ENCODE results near the gene TBC1D17.

DNA sequence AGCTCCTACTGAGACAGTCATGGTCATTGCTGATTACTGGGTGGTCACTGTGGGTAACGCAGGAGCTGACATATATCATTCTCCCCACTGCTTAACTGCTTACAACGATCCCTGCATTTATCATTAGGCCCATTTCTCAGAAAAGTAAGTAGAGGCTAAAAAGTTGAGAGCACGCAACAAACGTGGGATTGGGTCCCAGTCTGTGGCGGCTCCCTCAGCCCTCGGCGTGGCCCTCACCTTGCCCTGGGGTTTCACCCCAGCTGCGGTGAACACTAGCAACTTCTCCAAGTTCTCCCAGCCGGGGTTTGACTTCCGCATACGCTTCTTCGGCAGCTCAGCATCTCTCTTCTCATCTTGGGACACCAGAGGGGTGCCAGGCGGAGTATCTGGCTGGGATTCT, 12.6 kb upstream of the TBC1D17 start:
- TF ChIP-seq MXD4 (CRISPR knock-in tag; IDR thresholded peaks at IDR 0.05), result no peak
- TF ChIP-seq, protein P1, sequence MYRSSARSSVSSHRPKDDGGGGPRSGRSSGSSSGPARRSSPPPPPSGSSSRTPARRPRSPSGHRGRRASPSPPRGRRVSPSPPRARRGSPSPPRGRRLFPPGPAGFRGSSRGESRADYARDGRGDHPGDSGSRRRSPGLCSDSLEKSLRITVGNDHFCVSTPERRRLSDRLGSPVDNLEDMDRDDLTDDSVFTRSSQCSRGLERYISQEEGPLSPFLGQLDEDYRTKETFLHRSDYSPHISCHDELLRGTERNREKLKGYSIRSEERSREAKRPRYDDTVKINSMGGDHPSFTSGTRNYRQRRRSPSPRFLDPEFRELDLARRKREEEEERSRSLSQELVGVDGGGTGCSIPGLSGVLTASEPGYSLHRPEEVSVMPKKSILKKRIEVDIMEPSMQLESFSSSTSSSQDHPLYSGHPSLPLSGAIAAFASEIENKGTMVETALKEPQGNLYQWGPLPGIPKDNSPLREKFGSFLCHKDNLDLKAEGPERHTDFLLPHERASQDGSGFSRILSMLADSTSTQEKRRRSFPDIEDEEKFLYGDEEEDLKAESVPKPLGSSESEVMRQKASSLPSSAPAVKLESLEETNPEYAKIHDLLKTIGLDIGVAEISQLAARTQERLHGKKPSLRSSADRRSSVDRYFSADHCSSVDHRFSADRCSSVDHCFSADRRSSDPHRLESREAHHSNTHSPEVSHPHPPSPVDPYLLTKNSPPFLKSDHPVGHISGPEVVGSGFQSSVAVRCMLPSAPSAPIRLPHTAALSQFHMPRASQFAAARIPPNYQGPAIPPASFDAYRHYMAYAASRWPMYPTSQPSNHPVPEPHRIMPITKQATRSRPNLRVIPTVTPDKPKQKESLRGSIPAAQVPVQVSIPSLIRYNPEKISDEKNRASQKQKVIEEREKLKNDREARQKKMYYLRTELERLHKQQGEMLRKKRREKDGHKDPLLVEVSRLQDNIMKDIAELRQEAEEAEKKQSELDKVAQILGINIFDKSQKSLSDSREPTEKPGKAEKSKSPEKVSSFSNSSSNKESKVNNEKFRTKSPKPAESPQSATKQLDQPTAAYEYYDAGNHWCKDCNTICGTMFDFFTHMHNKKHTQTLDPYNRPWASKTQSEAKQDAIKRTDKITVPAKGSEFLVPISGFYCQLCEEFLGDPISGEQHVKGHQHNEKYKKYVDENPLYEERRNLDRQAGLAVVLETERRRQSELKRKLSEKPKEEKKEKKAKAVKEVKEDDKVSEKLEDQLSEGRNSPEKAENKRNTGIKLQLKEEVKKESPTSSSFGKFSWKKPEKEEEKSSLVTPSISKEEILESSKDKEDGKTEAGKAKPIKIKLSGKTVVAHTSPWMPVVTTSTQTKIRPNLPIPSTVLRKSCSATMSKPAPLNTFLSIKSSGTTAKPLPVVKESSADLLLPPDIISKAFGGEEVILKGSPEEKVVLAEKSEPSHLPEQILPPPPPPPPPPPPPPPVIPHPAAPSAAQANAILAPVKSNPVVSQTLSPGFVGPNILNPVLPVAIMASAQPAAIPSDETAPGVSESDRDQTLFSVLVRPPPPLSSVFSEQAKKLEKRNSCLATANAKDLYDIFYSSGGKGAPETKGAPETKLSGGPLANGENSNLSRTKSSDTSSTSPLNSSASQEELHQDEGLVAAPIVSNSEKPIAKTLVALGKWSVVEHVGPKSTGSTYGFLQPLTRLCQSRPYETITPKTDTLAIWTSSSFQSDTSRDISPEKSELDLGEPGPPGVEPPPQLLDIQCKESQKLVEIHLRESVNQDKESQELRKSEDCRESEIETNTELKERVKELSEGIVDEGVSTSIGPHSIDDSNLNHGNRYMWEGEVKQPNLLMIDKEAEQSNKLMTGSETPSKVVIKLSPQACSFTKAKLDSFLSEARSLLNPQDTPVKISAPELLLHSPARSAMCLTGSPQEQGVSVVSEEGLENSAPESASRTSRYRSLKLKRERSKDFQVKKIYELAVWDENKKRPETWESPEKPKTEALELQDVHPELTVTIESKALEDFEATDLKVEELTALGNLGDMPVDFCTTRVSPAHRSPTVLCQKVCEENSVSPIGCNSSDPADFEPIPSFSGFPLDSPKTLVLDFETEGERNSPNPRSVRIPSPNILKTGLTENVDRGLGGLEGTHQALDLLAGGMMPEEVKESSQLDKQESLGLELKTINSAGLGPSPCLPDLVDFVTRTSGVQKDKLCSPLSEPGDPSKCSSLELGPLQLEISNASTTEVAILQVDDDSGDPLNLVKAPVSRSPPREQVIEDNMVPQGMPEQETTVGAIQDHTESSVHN (CRISPR knock-in tag; IDR thresholded peaks at IDR 0.05), result no peak
- no peak for TF ChIP-seq SIN3A (IDR thresholded peaks at IDR 0.05; ENCODE audit: borderline replicate concordance, low read depth, low read length)
- TF ChIP-seq, protein P2, sequence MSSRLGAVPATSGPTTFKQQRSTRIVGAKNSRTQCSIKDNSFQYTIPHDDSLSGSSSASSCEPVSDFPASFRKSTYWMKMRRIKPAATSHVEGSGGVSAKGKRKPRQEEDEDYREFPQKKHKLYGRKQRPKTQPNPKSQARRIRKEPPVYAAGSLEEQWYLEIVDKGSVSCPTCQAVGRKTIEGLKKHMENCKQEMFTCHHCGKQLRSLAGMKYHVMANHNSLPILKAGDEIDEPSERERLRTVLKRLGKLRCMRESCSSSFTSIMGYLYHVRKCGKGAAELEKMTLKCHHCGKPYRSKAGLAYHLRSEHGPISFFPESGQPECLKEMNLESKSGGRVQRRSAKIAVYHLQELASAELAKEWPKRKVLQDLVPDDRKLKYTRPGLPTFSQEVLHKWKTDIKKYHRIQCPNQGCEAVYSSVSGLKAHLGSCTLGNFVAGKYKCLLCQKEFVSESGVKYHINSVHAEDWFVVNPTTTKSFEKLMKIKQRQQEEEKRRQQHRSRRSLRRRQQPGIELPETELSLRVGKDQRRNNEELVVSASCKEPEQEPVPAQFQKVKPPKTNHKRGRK (CRISPR knock-in tag; IDR thresholded peaks at IDR 0.05), result no peak
- TF ChIP-seq, protein P3, sequence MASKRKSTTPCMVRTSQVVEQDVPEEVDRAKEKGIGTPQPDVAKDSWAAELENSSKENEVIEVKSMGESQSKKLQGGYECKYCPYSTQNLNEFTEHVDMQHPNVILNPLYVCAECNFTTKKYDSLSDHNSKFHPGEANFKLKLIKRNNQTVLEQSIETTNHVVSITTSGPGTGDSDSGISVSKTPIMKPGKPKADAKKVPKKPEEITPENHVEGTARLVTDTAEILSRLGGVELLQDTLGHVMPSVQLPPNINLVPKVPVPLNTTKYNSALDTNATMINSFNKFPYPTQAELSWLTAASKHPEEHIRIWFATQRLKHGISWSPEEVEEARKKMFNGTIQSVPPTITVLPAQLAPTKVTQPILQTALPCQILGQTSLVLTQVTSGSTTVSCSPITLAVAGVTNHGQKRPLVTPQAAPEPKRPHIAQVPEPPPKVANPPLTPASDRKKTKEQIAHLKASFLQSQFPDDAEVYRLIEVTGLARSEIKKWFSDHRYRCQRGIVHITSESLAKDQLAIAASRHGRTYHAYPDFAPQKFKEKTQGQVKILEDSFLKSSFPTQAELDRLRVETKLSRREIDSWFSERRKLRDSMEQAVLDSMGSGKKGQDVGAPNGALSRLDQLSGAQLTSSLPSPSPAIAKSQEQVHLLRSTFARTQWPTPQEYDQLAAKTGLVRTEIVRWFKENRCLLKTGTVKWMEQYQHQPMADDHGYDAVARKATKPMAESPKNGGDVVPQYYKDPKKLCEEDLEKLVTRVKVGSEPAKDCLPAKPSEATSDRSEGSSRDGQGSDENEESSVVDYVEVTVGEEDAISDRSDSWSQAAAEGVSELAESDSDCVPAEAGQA (IDR thresholded peaks at IDR 0.05; ENCODE audit: low read depth), result no peak
- TF ChIP-seq, protein P3 (CRISPR knock-in tag; IDR thresholded peaks at IDR 0.05; ENCODE audit: borderline replicate concordance), result no peak
- no peak for TF ChIP-seq ZBTB38 (CRISPR knock-in tag; IDR thresholded peaks at IDR 0.05)
- TF ChIP-seq, protein P4, sequence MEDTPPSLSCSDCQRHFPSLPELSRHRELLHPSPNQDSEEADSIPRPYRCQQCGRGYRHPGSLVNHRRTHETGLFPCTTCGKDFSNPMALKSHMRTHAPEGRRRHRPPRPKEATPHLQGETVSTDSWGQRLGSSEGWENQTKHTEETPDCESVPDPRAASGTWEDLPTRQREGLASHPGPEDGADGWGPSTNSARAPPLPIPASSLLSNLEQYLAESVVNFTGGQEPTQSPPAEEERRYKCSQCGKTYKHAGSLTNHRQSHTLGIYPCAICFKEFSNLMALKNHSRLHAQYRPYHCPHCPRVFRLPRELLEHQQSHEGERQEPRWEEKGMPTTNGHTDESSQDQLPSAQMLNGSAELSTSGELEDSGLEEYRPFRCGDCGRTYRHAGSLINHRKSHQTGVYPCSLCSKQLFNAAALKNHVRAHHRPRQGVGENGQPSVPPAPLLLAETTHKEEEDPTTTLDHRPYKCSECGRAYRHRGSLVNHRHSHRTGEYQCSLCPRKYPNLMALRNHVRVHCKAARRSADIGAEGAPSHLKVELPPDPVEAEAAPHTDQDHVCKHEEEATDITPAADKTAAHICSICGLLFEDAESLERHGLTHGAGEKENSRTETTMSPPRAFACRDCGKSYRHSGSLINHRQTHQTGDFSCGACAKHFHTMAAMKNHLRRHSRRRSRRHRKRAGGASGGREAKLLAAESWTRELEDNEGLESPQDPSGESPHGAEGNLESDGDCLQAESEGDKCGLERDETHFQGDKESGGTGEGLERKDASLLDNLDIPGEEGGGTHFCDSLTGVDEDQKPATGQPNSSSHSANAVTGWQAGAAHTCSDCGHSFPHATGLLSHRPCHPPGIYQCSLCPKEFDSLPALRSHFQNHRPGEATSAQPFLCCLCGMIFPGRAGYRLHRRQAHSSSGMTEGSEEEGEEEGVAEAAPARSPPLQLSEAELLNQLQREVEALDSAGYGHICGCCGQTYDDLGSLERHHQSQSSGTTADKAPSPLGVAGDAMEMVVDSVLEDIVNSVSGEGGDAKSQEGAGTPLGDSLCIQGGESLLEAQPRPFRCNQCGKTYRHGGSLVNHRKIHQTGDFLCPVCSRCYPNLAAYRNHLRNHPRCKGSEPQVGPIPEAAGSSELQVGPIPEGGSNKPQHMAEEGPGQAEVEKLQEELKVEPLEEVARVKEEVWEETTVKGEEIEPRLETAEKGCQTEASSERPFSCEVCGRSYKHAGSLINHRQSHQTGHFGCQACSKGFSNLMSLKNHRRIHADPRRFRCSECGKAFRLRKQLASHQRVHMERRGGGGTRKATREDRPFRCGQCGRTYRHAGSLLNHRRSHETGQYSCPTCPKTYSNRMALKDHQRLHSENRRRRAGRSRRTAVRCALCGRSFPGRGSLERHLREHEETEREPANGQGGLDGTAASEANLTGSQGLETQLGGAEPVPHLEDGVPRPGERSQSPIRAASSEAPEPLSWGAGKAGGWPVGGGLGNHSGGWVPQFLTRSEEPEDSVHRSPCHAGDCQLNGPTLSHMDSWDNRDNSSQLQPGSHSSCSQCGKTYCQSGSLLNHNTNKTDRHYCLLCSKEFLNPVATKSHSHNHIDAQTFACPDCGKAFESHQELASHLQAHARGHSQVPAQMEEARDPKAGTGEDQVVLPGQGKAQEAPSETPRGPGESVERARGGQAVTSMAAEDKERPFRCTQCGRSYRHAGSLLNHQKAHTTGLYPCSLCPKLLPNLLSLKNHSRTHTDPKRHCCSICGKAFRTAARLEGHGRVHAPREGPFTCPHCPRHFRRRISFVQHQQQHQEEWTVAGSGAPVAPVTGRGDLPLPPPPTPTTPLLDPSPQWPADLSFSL (CRISPR knock-in tag; IDR thresholded peaks at IDR 0.05), result no peak
- no peak for TF ChIP-seq ESRRA (CRISPR knock-in tag; IDR thresholded peaks at IDR 0.05; ENCODE audit: low read depth)
- TF ChIP-seq ZNF7 (CRISPR knock-in tag; IDR thresholded peaks at IDR 0.05), result no peak
- no peak for TF ChIP-seq POLR2AphosphoS5 (IDR thresholded peaks at IDR 0.05; ENCODE audit: low read depth, low read length)
- TF ChIP-seq ZNF484 (CRISPR knock-in tag; IDR thresholded peaks at IDR 0.05; ENCODE audit: borderline replicate concordance, low read depth), result no peak
- TF ChIP-seq MIER2 (CRISPR knock-in tag; IDR thresholded peaks at IDR 0.05), result no peak
